HG03558 (cell line): Measurements from ENCODE around the gene POU2AF1.
A peak's percentile ranks its signal among the peaks of the same experiment; 100 is the strongest.

Source experiments
- ATAC-seq: cut with Tn5 transposase; IDR thresholded peaks from one replicate; pipeline ENCODE4 v1.9.1; 2021; ENCODE audit warnings: moderate number of reproducible peaks; ENCODE audit not compliant: unreplicated experiment; ENCODE audit errors: extremely low read depth

The POU2AF1 gene

DNA sequence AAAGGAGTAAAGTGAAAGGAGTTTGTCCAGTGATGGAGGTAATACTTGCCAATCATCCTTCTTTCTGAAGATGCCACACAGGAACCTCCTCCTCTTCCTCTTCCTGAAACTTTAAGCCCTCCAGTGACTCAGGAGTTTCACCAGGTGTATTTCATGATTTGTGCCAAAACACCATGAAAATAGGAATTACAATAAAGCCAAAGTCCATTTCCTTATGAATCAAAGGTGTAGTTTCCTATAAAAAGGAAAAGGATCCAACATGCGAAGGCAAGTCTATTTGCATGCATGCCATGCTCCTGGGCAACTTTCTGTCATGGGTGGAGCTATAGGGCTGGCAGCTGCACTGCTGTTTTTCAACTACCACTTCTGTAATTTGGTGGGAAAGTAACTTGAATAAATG is 9.8 kb upstream of the POU2AF1 start:
- ATAC-seq: no peak

DNA sequence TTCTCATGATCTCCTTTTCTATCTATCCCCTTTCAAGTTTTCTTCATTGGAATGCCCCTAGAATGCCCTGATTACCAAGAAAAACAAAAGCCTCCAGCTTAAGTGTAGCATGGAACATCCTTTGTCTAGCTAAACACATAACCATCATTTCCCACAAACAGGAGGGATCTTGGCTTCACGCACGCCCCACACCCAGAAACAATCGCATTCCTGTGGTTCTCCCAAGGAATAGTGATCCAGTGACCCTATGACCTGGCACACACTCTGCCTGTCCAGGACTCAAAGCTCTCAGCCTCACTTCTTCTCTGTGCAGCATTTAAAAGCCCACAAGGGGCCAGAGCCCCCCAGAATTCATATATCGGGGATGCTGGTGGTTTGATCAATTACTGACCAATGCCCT is 9.3 kb upstream of the POU2AF1 start:
- ATAC-seq: no peak

DNA sequence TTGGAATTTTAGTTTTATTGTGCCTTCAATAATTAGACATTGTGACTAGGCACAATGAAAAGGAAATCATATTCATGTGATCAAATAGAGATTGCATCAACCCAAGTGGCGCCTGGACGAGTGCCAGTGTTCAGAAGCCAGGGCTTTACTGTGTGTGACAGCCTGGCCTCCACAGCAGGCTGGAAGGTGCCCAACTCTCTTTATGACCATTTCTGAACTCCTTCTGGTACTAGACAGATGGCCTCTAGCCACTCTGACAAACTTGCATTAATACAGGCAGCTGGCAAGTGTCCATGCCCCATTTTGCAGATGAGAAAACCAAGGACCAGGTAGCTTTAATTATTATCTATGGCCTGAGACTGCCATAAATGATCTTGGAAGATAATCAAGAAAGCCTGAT is 8.3 kb upstream of the POU2AF1 start:
- no peak for ATAC-seq

DNA sequence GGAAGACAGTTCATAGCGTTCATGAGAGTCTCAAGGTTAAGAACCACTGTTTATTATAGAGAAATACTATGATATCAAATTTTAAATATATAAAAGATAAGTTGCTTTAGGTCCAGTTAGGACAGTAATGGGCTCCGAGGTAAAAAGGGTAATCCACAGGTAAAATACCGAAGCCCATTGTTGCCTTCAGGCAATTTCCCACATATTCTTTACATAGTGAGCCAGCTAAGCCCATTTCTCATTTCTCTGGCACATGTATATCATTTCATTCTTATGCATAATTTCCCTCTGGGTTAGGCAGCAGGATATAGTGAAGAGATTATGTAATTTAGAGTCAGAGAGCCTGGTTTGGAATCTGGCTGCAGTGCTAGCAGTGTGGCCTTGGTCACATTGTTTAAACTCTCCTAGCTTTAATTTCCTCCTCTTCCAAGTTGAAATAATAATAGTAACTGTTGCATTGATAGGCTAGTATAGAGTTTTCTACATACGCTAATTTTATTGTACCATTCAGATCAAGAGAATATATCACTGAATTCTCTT is 7.6 kb upstream of the POU2AF1 start:
- ATAC-seq: no peak

DNA sequence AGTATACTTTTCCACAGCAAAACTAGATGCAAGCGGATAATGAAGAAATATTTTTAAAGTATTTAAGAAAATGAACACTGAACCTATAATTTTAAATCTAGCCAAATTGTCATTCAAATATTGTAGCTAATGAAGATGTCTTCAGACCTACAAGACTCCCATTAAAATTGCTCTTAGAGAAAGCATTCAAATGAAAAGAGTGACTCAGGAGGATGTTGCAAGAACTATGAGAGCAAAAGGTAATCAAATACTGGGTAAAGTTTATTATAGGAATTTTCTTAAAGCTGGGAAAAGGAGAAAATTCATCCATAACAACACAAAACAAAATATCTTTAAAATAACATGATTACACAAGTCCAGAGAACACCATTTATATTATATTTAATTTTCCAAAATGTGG is 5.4 kb upstream of the POU2AF1 start:
- no peak for ATAC-seq

DNA sequence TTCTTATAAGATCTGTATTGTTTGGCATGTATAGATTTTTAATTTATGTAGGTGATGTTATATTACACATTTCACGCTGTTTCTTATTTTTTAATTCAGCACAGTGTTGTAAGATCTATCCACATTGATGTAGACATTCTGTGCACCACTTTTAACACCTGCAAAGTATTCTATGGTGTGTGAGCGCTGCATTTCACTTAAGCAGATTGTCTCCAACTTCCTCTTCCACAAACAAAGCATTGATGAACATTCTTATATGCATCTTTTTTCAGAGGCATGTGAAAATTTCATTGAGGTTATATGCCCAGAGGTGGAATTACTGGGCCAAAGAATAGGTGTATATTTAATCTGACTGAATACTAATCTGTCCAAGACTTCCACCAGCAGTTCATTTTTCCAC is 3.4 kb upstream of the POU2AF1 start:
- ATAC-seq: no peak

DNA sequence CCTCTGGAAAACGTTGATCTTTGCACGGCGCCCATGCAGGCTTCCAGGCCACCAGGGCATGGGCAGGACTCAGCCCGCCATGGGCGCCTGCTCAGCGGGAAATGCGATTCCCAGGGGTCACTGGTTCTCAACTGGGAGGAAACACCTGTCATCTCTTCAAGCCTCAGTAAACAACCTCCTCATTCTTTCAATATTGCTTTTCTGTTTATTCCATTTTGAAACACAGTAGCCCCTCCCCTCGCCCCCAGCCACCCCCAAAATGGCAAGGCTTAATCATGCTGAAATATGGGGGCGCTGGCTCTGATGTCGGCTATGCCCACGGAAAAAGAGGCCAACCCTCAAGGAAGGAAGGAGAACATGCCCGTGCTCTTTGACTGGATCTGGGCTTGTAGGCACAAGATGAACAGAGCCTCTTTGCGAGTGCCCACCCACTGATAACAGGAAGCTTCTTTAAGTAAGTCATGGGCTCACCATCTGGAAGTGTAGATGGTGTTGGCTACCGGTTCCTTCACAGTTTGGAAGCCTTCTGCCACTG is 594 bp upstream of the POU2AF1 start:
- peak; percentile 25 for ATAC-seq

DNA sequence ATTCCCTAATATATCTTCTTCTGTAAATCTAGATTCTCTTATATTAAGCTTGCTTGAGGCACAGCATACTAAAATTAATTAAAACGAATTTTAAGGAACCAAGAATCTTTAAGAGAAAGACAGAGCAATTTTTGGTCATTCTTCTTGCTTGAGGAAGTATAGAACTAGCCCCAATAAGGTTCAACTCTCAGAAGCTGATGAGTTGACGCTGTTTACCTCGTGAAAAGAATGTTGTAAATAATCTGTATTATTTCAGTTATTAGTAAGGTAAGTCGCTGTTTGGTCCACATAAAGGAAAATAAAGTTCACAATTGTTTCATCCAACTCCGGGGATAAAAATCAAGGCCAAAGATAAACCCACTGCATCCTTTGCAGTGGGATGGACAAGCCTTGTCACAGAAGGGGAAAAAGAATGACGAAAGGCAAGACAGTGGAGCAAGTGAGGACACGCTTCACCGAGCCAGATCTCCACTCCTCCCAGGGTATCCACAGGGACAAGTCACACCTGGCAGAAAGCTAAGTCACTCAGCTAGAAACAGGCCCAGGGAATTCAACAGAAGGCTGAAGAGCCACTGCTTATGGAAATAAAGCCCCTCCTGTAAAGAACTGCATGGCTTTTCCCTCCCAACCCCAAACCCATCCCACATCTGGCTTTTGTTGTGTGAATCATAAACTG is 752 bp downstream of the POU2AF1 start:
- ATAC-seq: no peak

DNA sequence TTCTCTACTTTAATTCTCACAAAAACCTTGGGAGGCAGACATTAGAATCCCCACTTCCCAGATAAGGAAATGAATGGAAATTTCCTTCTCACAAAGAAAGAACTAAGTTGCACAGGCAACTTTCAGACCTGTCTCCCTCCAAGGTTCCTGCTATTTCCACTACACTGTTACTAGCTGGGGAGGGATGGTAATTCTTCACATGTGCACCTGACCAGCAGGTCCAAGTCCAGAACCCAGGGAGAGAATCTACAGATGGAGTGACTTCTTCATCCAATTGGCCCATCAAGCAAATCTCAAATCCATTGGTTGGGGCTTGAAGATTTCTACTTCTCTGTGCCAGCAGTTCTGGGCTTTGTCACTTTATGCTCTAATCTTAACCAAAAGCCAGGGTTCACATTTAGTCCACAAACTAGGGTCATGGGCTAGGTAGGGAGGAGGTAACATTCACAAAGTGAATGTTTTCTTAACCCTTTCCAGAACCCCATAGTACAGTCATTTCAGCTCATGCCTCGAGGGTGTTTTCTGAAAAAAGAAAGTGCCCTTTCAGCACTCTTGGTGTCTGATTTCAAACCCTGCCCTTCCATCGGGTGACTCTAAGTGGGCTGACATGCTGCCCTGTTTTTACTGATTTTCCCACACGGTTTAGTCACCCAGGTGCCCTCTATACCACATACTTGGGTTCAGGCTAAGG is 2.7 kb downstream of the POU2AF1 start:
- no peak for ATAC-seq

DNA sequence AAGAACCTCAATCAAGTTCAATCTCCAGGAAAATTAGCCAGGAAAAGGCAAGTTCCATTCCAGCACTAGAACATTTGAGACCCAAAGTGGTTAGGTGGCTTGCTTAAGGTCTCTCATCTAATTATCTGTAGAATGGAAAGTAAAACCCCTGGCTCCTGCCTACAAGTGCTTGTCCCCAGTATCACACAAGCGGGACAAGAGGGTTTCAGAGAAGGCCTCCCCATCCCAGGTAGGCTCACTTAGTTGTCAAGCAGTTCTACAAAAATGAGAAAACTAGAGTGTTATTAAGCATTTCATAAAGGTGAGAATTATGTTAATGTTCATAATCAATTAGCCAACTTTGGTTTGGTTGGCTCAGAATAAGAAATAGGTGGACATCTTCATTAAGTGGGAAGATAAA is 5.5 kb downstream of the POU2AF1 start:
- ATAC-seq: no peak

DNA sequence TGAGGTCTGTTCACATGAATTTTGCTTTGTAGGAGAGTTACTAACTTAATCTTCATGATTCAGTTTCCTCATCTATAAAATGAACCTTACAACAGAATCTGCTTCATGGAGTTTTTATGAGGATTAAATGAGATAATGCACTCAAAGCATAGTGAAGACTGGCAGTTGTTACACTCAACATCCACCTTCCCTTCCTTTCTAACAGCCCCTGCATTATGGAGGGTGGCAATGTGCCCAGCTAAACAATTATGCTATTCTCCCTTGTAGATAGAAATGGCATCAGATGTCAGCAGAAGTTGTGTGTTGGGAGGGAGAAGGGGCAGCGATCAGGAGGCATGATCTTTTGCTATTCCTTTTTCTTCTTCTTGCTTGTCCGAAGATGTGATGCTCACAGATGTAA is 6.5 kb downstream of the POU2AF1 start:
- no peak for ATAC-seq

DNA sequence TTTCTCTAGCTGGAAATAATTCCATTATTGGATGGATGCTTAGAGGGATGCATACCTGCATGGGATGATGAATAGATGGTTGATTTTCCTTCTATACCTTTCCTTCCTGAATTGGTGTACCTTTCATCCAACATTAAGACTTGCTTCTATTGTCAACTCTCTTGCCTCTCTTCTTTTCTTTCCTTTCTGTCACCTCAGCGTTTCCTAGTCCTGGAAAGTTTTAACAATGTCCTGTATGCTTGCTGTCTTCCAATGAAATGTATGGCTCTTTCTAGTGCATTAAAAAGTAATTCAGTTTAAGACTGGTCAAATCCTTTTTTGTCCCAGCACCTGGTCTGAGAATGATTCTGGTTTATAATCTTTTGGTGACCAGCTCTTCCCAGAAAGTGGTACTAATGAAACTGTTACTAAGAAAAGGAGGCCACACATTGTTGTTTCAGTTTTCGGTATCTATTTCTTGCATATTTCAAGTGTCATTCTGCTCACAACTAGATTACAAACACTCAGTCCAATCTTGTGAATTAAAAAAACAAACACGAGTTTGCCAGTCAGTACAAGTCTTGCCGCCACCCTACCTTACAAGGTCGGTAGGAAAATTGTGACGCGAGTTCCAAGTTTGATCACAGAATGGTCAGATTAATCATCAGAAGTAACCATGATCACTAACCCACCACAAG is 8.0 kb downstream of the POU2AF1 start:
- peak; percentile 40 for ATAC-seq

DNA sequence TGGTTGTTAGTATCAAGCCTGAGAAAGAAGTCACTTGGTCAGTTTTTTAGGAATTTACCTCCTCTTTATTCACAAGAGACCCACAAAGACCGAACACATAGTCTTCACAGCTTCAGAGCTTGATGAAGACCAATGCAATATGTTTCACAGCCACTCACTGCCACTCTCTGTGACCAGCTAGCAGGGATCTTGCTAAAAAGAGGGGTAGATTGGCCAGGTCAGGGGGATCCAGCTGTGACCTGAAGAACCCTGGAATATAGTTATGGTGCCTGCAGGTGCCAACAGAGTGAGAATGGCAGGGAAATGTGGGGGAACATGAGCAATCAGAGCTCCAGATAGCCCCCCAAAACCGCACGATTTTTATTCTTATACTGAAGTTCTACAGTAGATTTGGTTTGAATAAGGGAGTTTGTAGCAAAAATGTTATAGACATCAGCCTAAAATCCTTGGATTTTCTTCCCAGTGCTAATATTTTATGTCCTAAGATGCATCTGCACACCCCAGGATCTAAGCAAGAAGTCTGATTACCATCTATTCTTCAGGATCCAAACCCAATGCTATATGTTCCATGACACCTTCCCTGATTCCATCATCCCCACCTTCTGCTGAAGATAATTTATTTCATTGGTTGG is 8.7 kb downstream of the POU2AF1 start:
- no peak for ATAC-seq

DNA sequence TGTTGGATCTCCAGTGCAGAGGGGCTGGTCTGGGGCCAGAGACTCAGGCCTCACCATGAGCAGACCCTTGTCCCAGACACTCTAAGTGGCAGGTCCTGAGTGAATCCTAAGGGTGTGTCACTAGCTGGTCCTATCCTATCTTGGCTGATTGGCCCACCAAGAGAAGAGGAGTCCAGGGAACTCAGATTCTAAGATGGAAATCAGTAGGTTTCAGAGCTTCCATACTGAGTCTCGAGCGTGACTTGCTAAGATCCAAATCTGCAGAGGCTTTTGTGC is 10.9 kb downstream of the POU2AF1 start:
- ATAC-seq: no peak

DNA sequence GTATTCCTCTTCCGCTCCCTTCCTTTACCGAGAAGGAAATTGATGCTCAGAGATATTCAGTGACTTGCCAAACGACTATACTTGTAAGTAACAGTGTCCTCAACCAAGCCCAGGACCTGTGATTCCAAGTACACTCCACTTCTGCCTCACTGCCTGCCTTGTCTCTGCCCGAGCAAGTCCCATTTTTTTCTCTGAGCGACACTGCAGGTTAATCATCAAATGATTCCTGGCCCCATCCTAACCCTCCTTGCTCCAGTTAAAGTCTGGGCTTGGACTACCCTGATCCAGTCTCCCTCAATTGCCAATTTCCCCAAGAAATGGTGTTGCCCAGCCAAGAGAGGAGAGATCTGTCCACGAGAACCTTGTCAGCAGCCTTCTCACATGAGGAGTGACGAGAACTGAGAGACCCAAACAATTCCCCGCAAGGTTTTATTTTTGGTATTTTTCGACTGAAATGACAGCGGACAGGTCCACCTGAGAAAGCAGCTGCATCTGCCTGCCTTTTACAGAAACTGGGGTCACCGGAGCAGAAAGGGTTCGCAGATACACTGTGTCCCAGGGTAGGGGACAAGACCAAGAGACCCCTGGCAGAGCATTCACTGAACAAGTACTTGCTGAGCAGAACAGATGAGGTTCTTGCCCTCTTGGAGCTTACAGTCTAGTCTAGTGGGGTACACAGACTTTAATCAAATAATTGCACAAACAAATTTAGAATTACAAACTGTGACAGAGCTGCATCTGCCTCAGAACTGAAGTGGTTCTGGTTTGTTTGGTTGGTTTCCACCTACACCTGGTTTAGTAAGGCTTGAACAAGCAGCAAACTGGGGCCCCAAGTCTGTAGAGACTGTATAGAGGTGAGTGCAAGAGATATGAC is 11.4 kb downstream of the POU2AF1 start:
- peak; percentile 25 for ATAC-seq

DNA sequence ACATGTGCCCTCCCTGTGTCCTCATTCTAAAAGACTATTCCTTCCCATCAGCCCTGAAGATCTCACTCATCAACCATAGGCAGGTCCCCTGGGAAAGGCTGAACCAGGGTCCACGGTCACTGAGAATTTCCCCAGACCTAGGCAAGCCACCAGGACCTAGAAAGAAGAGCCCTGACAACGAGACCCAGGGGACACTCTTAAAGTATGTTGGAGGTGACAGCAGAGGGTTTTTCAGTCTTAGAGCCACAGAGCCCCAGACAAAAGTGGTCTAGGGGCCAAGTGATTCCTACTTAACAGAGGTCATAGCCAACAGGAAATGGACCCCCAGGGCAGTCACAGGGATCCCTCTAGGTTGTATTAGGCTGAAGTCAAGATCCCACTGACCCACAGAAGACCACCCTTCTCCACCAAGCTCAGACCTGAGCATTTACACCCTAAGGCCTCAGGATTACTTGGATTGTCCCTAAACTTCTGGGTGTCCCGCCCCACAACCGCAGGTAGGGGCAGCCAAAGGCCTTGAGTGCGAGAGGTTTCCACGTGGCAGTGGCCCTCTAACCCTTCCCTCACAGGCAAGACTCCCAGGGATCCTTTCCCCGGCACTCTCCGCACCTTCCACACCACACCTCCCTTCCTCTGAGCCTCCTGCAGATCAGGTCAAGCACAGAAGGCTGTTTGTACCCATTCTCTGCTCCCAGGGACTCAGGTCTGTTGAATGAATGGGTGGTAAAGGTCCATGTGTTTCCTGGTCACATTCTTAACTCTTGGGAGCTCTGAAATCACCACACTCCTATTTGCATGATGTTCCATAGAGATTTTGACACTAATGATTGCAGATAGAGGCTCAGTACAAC is 12.3 kb downstream of the POU2AF1 start:
- ATAC-seq: no peak

DNA sequence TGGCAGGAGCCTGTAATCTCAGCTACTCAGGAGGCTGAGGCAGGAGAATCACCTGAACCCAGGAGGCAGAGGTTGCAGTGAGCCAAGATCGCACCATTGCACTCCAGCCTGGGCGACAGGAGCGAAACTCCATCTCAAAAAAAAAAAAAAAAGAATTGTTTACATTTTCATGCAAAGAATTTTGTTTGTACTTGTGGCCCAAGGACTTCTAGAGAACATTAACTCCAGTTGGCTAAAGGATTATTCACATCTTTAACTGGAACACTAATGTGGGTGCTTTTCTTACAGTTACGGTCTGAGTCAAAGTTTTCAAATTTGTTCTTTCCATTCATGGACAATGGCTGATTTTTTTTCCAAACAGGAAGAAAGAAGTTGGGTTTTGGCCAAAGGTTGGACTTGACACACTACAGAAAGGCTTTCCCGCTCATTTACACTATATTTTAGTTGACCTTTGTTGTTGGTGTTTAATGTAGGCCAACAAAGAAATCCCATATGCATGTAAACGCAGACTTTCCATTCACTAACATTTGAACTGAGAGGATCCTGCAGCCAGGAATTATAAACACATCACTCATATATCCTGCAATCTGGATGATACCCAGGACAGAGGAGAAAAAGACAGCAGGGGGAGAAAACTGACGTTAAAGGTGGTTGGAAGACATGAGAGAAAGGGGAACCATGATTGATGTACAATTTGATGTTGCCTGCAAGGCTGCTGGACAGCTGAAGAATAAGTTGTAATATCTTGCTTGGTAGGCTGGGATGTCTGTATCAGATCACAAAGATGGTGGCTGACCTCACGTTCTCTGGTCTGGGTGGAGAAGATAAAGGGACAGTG is 13.1 kb downstream of the POU2AF1 start:
- no peak for ATAC-seq

DNA sequence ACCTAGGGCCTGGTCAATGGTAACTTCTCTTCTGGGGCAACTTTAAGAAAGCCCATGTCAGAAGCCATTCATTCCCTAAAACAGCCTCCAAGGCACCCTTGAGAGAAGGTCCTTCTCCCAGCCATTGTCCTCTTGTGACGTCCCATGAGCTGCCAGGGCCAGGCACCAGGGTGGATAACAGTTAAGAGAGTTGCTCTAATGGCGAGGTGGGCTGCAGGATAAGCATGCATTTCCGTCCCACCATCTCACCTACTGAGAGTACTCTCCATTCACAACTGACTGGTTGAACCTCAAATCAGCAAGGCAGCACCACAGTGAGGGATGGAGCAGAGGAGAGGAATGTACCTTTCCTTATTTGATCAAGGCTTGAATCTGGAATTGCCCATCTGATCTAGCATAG is 14.6 kb downstream of the POU2AF1 start:
- ATAC-seq: no peak
